Frontal cortex (tissue), 4 donors: ENCODE data around the gene FDPS. TPM values are rescaled to one million over a fixed set of nuclear protein-coding genes. Genes with fewer than 3 reads are reported as not detected.

ENCODE experiments used
- DNase-seq, 2 donors: peaks; one replicate each; pipeline ENCODE4 v3.0.0; 2012; ENCODE audit warnings: low spot score in 2 of 2
- FAIRE-seq: peaks from 2 replicates; lab custom pipeline; 2012; peaks lifted over from hg19 to GRCh38; lab: Jason Lieb, UNC
- total RNA-seq: library from RNA; depleted of rRNA; stranded (reverse); fragments of >200 nt; gene quantifications from one replicate; pipeline ENCODE4 v1.2.3, GENCODE V29; 2014
- donor health status: control.
- donor health status: control.
- donor health status: control.

FDPS gene
- 132 TPM for total RNA-seq

DNA sequence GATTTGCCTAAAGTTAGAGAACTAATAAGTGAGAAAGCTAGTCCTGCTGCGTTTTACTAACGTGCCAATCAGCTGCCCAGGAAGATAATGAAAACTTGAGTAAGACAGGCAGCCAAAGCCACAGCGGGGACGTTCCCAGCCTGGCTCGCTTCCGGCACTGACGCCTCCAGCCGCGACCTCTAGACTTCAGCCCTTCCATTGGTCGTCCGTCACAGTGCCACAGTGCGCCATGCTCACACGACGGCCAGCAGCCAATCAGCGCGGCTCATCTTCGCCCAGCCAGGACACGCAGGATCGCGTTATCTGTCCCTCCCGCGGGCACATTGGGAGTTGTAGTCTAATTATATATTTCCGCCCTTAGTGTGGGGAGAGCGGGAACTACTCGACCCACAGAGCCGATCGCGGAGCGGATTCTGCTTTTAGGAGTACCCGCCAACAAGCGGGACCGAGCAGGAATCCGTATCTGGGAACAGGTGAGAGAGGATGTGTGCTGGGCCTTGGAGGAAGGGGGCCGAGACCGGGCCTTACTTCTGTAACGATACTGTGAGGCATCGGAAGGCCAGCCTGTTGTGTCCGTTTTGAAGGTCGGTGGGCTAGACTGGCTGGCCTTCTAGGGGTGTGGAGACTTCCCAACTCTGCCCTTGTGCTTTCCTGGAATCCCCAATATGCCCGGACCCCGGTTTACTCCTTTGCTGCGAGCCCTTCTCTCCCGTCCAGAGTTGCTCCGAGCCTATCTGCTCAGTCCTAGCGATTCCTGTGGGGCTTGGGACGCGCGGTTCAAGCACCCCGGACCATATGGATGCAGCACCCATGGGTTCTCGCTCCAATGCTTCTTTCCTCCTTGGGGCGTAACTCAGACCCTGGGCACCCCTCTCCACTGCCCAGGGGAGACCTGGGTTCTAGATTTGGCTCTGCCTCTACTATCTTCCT, at the start of gene FDPS:
Gene FDPS, plus strand, starts transcription at position 374 of the 930 bp plus-strand sequence. CDS start 924 bp downstream, outside the sequence.
- FAIRE-seq (peak; percentile 89), DNase-seq (peak; percentile 92 to 96)

DNA sequence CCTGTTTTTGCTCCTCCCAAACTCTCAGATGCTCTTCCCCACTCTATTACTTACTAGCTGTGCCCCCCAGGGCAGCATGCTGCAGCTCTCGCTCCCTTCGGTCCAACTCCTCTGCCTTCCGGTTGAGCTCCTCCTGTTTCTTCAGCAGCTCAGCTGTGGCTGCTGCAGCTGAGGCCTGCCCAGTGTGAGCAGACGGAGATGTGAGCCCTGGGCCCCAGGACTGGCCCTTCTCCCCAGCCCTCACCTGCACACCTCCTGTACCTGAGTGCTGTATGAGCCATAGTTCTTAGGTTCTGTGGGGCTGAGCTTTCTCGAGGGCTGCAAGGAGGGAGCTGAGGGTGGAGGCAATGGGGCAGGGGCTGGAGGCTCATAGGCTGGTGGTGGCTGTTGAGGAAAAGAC, 48.4 kb upstream of the FDPS start:
- DNase-seq (no peak), FAIRE-seq (no peak)

DNA sequence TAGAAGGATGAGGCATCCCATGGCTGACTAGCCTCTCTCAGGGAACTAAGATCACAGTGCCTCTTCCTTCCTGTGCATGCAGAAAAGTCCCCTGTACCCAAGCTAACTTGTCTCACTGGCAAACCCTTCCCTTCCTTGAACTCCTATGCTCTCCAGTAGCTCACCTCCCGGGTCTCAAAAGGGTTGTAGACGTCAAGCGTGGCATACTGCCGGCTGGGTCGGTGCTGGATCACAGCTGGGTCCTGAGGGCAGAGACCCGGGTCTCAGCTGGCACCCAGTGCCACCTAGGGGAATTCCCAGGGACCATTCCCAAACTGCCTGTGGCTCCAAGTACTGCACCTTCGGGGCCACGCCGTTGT, 47.2 kb upstream of the FDPS start:
- FAIRE-seq = no peak
- no peak for DNase-seq

DNA sequence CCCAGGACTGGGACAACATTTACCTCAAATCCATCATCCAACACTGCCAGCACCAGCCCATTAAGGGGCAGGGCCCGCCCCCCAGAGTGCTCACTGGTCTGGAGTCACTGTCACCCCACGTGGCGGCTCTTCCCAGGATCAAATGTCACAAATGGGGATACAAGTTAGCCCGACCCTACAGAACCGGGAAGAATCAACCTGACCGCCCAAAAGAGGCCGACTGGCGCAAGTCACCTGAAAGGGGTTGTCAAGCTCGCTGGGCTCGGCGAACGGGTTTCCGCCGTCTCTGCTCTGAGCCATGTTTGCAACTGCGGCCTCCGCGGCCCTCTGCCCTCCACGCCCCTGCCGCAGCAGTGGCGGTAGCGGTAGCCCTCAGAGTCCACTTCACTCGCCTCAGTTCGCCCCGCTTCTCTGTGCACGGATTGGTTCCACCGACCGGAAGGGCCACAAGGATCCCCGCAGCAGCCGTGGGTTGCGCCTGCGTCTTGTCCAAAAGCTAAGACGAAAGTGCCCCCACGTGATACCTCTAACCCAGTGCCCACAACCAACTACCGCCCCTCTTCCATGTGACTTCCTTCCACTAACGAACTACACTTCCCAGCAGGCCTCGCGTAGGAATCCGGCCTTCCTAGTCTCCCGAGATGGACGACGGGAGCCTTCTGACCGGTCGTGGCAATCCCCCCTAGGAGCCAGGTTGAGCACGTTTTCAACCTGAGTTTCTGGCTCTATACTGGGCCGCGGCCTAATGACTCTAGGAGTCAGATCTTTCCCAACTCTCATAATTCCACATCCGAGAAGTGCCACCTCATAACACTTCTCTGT, 46.6 kb upstream of the FDPS start, which contains the start of gene SCAMP3:
Gene SCAMP3, minus strand, starts transcription at position 509 of the 822 bp plus-strand sequence. Its CDS starts 209 bp downstream, at position 300.
- no peak for FAIRE-seq
- peak; percentile 96 to 99 for DNase-seq

DNA sequence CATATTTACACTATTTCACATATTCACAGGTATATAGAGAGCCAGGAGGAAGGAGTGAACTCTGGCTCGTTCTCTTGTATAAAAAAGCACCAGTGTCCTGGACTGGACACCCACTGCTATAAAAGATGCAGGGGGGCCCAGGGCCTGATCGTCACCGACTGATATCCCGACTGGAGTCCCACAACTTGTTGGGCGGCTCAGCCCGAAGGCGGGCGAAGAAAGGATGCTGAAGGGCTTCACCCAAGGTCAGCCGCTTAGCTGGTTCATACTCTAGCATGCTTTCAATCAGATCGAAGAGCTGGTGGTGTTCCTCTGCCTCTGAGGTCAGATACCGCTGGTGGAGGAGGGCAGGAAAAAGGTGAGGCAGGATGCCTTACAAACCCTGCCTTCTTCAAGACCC, 45.6 kb upstream of the FDPS start:
- FAIRE-seq = no peak
- DNase-seq = no peak

DNA sequence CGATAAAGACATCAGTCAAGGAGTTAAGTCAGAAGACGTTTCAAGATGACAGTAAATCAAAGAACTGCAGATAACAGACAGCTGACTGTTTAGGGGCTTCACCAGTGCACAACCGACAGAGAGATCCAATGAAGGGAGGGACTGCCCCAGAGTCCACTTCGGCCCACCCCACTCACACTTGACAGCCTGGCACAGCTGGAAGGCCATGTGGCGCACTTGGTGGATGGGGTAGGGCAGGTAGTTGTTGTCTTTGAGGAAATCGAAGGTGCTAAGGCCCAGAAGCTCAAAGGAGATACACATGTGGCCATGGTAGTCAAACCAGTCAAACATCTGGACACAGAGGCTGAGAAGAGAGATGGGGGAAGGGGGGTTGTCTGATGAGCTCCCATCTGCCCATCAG, 42.1 kb upstream of the FDPS start:
- DNase-seq = no peak
- no peak for FAIRE-seq

DNA sequence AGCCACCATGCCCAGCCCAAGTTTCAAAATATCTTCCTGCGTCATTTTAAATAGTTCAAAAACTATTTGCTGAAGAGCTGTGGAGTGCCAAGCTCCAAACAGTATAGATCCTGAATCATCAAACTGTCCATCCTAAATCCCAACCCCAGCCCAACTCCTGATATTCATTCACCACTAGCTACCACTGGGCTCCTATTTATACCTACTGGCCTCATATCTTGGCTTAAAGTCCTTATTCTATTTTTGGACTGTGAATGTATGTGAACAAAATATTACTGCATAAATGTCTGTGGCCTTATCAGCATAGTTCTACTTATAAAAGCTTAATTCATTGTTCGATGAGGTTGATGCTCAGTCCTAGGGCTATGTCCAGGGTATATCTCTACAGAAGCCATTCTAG, 41.3 kb upstream of the FDPS start:
- DNase-seq = no peak
- no peak for FAIRE-seq

DNA sequence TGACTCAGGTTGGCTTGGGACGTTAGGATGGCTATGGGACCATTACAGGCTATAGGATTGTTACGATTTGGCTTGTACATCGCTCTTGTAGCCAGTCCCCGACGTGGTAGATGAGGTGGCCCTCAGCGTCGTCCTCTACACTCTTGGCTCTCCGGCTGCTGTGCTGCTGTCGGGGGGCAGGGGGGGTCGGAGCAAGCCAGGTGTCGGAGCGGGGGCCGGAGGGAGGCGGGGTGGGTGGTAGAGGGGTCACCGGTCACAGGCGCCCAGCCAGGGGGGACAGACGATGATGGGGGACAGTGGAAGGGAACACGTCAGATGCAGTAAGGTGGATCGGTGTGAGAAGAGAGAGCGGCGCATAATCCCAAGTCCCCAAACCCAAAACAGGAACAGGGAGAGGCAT, 40.0 kb upstream of the FDPS start:
- DNase-seq (no peak), FAIRE-seq (no peak)

DNA sequence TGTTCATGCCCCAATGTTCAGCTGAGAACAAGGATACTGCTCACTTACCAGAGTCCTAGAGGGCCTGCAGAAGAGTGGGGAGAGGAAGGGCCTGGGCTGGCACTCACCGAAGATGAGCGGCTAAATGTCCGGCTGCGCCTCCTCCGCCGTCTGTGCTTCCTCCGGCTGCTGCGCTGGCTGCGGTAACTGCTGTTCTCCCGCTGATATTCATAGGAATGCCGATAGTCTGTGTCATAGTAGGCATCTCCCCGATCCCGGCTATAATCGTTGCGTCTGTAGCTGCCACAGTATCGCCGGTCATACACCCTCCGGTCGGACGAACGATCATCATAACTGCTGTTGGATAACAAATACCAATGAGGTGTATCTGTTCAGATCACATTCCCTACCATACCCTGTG, 39.3 kb upstream of the FDPS start:
- DNase-seq (no peak), FAIRE-seq (no peak)

DNA sequence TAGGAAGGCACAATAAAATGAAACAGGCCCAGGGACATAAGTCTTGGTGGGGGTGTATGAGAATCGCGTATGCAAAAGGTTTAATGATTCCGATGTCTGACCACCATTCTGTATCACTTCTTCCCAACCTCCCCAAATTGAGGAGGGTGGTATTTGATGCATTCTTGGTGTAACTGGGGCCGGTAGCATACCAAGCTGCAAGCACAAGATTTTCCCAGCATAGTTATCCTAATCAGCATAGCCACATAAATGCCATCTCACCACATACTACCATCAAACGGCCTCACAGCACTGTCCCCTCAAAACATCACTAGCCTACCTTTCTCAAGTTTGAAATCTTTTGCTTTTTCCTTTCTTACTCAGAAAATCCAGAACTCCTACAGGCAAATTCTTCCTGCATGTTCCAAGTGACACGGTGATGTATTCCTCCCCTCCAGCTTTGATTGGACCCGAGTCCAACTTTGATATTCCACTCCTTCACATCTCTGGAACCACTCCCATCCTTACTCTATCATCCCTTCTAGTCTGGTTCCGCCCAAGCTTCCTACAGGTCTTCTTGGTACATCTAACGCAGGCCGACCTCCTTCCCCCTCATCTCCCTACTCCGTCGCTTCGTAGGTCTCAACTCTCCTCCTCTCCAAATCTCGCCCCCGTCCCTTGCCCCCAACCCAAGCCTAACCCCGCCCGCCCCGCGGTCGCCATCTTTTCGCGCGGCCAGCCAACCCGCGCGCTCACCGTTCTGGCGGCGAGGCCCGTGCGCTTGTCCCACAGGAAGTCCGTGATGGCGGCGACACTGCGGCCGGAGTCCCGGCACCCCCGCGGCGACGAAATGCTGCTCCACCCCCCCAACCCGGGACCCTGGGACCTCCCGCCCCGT, 36.0 kb upstream of the FDPS start:
- no peak for FAIRE-seq
- DNase-seq = no peak

DNA sequence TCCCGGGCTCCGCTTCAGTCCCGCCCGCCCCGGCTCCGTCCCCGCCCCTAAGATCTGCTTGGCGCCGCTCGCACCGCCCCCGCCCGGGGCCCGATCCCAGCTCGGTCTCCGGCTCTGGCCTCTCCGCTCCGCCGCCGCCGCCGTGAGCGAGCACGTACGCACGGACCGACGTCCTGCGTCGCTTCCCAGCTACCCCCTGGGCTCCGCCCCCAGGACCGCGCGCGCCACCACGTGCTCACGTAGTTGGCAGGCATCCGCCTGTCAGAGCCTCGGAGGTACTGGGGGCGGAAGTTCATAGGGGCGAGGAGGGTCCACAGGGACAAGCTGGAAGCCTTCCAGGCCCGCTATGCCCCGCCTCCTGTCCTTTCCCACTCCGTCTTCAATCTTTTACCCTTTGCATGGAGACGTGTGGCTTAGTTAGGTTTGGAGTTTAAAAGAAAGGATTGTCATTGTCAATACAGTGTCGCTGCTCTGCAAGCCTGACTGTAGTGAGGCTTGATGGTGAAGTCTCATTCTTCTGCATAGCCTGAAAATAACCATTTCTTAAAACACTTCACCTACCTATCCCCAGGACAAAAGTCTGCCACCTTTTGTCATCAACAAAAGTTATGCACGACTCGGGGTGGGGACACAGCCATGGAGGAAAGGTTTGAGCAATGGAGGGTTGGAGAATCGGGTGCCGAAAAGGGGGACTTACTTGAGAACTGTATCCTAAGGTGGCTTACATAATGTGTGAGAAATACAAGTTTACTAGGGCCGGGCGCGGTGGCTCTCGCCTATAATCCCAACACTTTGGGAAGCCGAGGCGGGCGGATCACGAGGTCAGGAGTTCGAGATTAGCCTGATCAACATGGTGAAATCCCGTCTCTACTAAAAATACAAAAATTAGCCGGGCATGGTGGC, 35.1 kb upstream of the FDPS start, which contains the start of gene CLK2:
Gene CLK2, minus strand, starts transcription at position 162 of the 903 bp plus-strand sequence. CDS start 2,527 bp downstream, outside the sequence.
- no peak for FAIRE-seq
- peak; percentile 95 to 96 for DNase-seq

DNA sequence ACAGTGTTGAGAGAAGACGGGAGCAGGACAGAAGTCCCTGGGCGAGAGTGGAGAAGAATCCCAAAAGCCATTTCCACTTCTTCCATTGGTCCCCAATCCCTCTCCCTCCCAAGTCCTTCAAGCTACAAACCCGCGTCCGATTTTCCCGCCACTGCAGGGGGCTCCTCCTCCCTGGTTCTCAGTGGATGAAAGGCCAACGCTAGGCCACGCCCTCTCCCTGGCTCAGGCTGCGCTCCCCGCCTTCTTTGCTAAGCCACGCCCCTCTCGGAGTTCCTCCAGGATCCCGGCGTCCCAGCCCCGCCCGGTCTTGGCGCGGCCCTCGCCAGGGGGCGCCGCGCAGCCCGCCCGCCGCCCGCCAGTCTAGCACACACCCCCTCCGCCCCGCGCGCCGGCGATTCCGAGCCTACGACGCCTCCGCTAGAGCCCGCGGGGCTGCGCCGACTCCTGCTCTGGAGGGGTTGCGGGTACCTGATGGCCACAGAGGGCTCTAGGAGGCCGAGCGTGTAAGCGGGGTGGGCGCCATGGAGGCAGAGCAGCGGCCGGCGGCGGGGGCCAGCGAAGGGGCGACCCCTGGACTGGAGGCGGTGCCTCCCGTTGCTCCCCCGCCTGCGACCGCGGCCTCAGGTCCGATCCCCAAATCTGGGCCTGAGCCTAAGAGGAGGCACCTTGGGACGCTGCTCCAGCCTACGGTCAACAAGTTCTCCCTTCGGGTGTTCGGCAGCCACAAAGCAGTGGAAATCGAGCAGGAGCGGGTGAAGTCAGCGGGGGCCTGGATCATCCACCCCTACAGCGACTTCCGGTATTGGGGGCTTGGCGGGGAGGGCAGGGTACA, 31.4 kb upstream of the FDPS start, which contains the start of gene HCN3:
Gene HCN3, plus strand, starts transcription at position 394 of the 832 bp plus-strand sequence. Its CDS starts 128 bp downstream, at position 522.
- FAIRE-seq (no peak), DNase-seq (peak; percentile 98 to 100)

DNA sequence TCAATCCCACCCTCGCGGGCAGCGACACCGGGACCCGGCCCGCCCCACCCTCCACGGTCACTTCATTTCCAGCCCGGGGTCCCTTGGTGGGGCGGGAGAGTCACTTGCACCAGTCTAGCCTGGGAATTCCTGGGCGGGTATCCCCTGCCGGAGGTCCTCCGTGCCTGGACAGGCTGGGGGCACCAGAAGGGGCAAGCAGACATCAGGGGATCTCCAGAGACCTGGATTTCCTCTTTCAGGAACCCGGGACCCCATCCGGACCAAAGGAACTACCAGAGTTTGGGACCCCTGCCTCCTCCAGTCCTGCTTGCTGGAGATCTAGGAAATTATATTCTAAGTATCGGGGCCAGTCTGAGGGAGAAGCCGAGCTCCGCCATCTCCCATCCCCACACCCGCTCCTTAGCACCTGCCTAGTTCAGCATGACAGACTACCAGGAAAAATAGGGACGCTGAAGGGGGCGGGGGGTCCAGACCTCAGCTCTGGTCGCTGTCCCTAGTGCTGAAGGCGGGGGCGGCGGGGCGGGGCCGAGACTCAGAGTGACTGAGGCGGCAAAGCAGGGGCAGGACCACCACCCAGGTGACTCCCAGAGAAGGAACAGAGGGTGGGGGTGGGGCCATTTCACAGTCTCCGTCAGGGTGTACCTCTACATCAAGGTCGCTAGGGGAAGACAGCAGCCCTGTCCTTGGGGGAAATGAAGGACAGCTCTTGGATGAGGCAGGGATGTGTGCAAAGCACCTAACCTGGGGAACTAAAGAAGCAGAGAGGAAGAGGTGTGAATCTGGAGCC, 30.6 kb upstream of the FDPS start:
- DNase-seq = peak in 1 of 2 donors; percentile 35

DNA sequence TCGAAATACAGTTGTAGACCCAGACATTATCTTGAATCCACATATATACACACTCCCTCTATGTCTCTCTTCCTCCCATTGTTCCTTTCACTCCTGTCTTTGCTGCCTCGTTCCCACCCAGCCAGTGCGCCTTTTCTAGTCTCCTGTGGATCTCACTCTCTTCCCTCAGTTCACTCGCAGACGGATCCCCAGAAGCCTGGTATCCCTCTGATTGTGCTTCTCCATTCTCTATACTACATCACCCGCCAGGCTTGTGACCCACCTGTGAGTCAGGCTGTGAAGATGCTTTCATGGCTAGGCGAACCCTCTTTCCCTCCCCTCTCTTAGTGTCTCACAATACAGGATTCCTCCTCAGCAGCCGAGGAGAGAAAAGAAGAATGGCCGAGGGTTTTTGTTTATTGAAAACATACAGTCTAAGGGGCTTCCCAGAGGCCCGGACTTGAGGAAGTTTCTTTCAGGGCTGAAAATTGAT, 29.9 kb upstream of the FDPS start:
- FAIRE-seq (no peak), DNase-seq (no peak)

More for the DNA sequence above, 30.6 kb upstream of the FDPS start:
- FAIRE-seq = no peak

DNA sequence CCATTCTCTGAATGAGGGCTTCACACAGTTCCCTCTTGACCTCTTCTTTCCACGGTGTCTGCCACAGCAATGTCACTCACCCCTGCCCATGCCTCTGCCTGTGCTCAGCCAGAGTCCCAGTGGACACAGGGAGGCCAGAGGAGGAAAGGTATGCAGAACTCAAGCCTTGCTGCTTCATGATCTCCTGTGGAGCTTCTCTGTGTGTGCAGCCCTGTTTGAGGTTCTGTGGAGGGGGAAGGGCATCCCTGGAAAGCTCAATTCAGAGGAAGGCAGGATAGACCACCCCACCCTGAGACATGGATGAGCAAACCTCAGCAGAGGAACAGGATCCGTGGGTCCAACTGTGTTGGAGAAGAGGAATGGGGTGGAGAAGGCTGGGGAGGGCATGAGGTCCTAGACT, 29.4 kb upstream of the FDPS start:
- no peak for DNase-seq
- no peak for FAIRE-seq

DNA sequence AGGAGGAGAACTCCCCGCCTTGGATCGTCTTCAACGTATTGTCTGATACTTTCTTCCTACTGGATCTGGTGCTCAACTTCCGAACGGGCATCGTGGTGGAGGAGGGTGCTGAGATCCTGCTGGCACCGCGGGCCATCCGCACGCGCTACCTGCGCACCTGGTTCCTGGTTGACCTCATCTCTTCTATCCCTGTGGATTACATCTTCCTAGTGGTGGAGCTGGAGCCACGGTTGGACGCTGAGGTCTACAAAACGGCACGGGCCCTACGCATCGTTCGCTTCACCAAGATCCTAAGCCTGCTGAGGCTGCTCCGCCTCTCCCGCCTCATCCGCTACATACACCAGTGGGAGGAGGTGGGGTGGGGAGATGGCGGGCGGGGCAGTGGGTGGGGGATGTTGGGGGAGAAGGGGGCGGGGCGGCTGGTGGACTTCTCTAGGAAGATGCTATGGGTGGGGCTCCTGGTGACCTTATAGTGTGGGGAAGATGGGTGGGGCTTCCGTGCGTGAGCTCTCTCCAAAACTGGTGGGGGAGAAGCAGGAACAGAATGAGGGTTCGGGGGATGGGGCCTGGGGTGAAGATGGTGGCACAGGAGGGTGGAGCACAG, 26.1 kb upstream of the FDPS start:
- DNase-seq (no peak), FAIRE-seq (no peak)
